WTC11 (cell line): ENCODE results near the gene MMS19.

Experiments
- AR ChIP-seq: fragments of 250-450 bp; sonication (Bioruptor Pico); IDR thresholded peaks from 2 replicates; pipeline ENCODE4 v1.9.0; 2021; ENCODE audit warnings: mild to moderate bottlenecking
- CBFB ChIP-seq: sonication (generic); formaldehyde crosslinking; IDR thresholded peaks from 2 replicates; pipeline ENCODE4 v1.8.1; 2022; ENCODE audit warnings: mild to moderate bottlenecking, low read depth, missing genetic modification reagents
- CREM ChIP-seq: sonication (generic); formaldehyde crosslinking; IDR thresholded peaks from 2 replicates; pipeline ENCODE4 v1.8.1; 2022; ENCODE audit warnings: mild to moderate bottlenecking, missing genetic modification reagents, moderate library complexity
- CTCF ChIP-seq: fragments of 200-600 bp; IDR thresholded peaks from 2 replicates; pipeline ENCODE4 v1.8.0; 2022; ENCODE audit warnings: antibody characterized with exemption
- E2F4 ChIP-seq: sonication (generic); formaldehyde crosslinking; IDR thresholded peaks from 2 replicates; pipeline ENCODE4 v1.8.1; 2022; ENCODE audit warnings: low read depth, mild to moderate bottlenecking, moderate library complexity, missing genetic modification reagents, borderline replicate concordance
- E2F5 ChIP-seq: sonication (generic); formaldehyde crosslinking; IDR thresholded peaks from 2 replicates; pipeline ENCODE4 v1.8.1; 2022; ENCODE audit warnings: mild to moderate bottlenecking, moderate library complexity, missing genetic modification reagents
- JUN ChIP-seq: sonication (generic); formaldehyde crosslinking; IDR thresholded peaks from 2 replicates; pipeline ENCODE4 v1.8.0; 2023; ENCODE audit warnings: mild to moderate bottlenecking, missing genetic modification reagents
- NR3C1 ChIP-seq: sonication (generic); formaldehyde crosslinking; conservative IDR thresholded peaks from 2 replicates; pipeline ENCODE4 v1.8.1; 2023; ENCODE audit warnings: low read depth, mild to moderate bottlenecking, missing genetic modification reagents
- SMAD4 ChIP-seq: sonication (generic); formaldehyde crosslinking; IDR thresholded peaks from 2 replicates; pipeline ENCODE4 v1.8.0; 2022; ENCODE audit warnings: mild to moderate bottlenecking, missing genetic modification reagents
- TEAD4 ChIP-seq: sonication (generic); formaldehyde crosslinking; IDR thresholded peaks from 2 replicates; pipeline ENCODE4 v1.8.0; 2022; ENCODE audit warnings: mild to moderate bottlenecking, missing genetic modification reagents
- ZNF281 ChIP-seq: sonication (generic); formaldehyde crosslinking; IDR thresholded peaks from 2 replicates; pipeline ENCODE4 v1.8.0; 2023; ENCODE audit warnings: mild to moderate bottlenecking, missing genetic modification reagents
- ZNF396 ChIP-seq: fragments of 250-450 bp; sonication (Bioruptor Pico); IDR thresholded peaks from 2 replicates; pipeline ENCODE4 v1.8.0; 2021; ENCODE audit warnings: mild to moderate bottlenecking, moderate library complexity, borderline replicate concordance

GRCh38 chr10:97483506-97483905 lies 14.7 kb downstream of the MMS19 start:
- TF ChIP-seq JUN (CRISPR knock-in tag) (no peak), AR (CRISPR knock-in tag) (no peak), NR3C1 (CRISPR knock-in tag) (no peak), CTCF (no peak), SMAD4 (CRISPR knock-in tag) (no peak), CREM (CRISPR knock-in tag) (no peak), E2F4 (no peak), TEAD4 (CRISPR knock-in tag) (no peak), CBFB (CRISPR knock-in tag) (no peak), ZNF396 (CRISPR knock-in tag) (no peak), E2F5 (CRISPR knock-in tag) (no peak), ZNF281 (no peak)
